ENCODE data around the gene UBAC2.

Gene UBAC2

DNA sequence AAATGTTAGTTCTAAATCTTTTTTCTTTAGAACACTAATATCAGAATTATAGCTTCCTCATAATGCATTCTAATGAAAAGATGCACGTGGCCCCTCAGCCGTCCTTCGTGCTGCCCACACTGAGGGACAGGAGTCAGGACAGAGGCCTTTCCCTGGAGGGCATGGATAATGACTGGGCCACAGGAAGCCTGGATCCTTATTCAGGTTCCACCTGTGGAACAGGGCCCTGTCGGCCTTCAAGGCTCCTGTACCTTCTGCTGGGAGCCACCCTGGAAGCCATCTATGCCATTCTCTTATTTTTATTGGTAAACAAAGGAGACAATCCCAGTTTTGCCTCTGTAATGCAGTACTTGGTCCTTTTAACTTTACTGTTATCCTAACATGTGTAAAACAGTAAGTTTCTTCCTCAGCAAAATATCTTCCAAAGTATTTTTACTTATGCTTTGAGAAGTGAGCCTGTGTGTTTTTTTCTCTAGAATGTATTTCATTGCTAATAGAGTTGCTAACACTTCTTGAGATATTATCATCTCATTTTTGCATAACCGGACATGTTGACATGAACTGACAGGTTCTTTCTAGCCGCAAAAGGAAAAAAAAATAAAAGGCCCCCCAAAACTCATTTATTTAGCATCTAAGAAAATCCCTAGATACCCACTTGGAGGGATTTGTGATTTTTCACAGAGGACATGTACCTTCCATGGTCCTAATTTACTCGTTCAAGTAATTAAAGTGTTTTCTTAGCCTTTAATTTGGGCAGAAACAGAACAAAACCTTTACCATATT is 100.6 kb downstream of the UBAC2 start:
- ATAC-seq (ENCODE audit: low read depth): no peak
- H3K4me3 ChIP-seq (ENCODE audit: severe bottlenecking): no peak overlapping the region
- no peaks in the 10 kb centered on the region for H3K27me3 ChIP-seq (ENCODE audit: insufficient read depth, poor library complexity, severe bottlenecking)
- DNase-seq (ENCODE audit: low spot score): no peak
- no peak overlapping the region for H3K27ac ChIP-seq (ENCODE audit: poor library complexity, severe bottlenecking)
- H3K9me3 ChIP-seq (ENCODE audit: severe bottlenecking): no peaks in the 10 kb centered on the region
- no peaks in the 10 kb centered on the region for H3K4me1 ChIP-seq (ENCODE audit: insufficient read depth, poor library complexity, severe bottlenecking)
- H3K36me3 ChIP-seq (ENCODE audit: low read depth): 0 out of 2 replicates have a peak, but pooled peaks cover 4% of the 10 kb centered on the region
- TF ChIP-seq, protein P1, sequence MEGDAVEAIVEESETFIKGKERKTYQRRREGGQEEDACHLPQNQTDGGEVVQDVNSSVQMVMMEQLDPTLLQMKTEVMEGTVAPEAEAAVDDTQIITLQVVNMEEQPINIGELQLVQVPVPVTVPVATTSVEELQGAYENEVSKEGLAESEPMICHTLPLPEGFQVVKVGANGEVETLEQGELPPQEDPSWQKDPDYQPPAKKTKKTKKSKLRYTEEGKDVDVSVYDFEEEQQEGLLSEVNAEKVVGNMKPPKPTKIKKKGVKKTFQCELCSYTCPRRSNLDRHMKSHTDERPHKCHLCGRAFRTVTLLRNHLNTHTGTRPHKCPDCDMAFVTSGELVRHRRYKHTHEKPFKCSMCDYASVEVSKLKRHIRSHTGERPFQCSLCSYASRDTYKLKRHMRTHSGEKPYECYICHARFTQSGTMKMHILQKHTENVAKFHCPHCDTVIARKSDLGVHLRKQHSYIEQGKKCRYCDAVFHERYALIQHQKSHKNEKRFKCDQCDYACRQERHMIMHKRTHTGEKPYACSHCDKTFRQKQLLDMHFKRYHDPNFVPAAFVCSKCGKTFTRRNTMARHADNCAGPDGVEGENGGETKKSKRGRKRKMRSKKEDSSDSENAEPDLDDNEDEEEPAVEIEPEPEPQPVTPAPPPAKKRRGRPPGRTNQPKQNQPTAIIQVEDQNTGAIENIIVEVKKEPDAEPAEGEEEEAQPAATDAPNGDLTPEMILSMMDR (IDR thresholded peaks at IDR 0.05; ENCODE audit: poor library complexity, severe bottlenecking): no peak

DNA sequence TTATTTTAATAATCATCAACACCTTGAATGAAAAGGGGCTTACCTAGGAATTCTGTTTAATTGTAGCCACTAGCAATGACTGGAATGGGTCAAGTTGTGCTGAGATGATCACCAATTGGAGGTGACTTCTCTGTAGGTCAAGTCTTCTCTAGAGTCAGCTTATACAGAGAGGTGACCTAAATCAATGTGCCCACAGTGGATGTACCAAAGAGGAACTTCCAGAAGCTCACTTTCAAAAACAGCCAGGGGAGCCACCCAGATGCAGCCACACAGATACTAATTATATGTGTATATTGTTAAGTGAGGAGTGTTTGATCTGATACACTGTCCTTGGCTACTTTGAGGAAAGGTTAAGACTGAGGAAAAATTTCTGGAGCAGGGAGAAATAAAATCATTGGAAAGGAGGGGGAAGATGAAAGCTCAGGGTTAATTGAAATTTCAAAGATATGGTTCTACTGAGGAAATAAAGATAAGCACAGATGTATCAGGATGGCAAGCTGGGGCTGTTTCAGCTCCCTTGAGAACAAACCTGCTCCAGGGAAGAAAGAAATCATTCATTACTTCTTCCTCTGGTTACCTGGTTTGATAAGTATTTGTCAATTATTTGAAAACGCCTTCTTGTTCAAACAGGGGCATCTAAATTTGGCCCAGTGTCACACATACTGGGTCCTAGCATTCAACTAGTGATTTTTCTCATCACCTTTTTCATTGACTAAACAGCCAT is 101.4 kb downstream of the UBAC2 start:
- Histone ChIP-seq H3K9me3 (ENCODE audit: severe bottlenecking) (no peaks in the 10 kb centered on the region), H3K36me3 (ENCODE audit: low read depth) (no peaks in the 10 kb centered on the region), H3K27ac (ENCODE audit: poor library complexity, severe bottlenecking) (no peak overlapping the region), H3K27me3 (ENCODE audit: insufficient read depth, poor library complexity, severe bottlenecking) (no peaks in the 10 kb centered on the region), H3K4me1 (ENCODE audit: insufficient read depth, poor library complexity, severe bottlenecking) (no peaks in the 10 kb centered on the region), H3K4me3 (ENCODE audit: severe bottlenecking) (no peak overlapping the region)
- TF ChIP-seq, protein P1 (IDR thresholded peaks at IDR 0.05; ENCODE audit: poor library complexity, severe bottlenecking): no peak
- ATAC-seq (ENCODE audit: low read depth) (no peak), DNase-seq (ENCODE audit: low spot score) (no peak)

DNA sequence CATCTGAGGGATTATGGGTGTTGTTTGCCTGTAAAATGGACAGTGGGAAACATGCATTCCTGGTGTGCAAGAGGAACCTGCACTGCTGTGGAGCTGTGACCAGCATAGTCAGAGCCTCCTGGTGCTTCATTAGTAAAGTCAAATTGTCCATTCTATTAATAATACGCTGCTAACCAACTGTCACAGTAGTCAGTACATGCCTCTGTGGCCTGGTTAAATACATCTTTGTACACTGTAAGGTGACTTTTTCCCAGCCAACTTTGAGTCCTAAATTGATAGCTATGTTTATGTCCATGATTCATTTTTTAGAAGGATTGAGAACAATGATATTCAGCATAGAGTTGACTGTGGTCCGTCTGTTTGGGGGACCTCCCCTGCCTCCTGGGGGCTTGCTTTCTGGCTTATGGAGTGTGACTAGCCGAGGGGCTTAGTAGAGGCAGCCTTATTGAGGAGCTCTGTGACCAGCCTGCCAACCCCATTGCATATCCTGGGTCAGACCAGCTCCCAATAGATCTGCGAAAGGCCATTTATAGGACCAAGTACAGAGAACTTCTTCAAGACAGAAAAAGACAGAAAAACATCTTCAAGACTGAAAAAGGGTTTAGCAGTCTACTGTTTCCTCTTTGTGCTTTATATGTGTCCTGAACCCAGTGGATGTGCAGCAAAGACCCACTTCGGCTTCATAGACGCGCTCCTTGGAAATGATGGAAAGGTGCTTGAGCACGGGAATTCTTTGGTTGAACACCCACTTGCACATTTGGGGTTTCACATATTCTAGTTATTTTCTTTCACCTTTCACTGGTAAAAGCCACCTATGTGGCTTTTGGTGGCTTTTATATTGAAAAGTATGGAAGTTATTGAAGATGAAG is 102.2 kb downstream of the UBAC2 start:
- H3K36me3 ChIP-seq (ENCODE audit: low read depth): no peaks in the 10 kb centered on the region
- DNase-seq (ENCODE audit: low spot score): no peak
- H3K9me3 ChIP-seq (ENCODE audit: severe bottlenecking): no peaks in the 10 kb centered on the region
- no peaks in the 10 kb centered on the region for H3K4me1 ChIP-seq (ENCODE audit: insufficient read depth, poor library complexity, severe bottlenecking)
- no peak overlapping the region for H3K4me3 ChIP-seq (ENCODE audit: severe bottlenecking)
- no peak overlapping the region for H3K27ac ChIP-seq (ENCODE audit: poor library complexity, severe bottlenecking)
- H3K27me3 ChIP-seq (ENCODE audit: insufficient read depth, poor library complexity, severe bottlenecking): no peaks in the 10 kb centered on the region
- no peak for ATAC-seq (ENCODE audit: low read depth)
- TF ChIP-seq, protein P1 (IDR thresholded peaks at IDR 0.05; ENCODE audit: poor library complexity, severe bottlenecking): no peak

DNA sequence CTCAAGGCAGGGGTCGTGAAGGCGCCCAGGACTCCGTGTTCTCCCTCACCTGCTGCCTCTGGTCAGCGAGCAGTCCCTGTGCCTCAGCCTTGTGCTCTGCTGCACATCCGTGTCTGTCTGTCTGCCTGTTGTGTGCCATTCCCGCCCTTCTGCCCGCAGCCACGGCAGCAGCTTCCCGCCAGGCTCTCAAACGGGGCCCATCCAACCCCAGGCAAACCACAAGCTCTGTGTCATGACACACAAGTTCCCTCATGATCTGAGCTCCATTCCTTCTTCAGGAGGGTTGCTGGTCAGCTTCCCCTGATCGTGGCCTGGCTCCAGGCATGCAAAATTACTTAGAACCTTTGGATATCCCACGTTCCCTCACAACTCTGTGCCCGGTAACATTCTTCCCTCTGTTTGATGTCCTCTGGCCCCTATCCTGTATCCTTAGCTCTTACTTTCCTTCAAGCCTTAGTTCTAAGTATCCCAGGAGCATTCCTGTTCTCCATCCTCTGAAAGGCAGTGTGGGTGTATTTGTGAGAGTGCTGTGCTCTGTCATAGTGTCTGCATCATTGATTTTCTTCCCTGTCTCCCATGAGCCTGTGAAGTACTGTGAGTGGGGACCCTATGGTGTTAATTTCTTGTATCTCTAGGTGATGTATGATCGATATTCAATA is 103.3 kb downstream of the UBAC2 start:
- Histone ChIP-seq H3K27ac (ENCODE audit: poor library complexity, severe bottlenecking) (no peak overlapping the region), H3K9me3 (ENCODE audit: severe bottlenecking) (no peaks in the 10 kb centered on the region), H3K4me1 (ENCODE audit: insufficient read depth, poor library complexity, severe bottlenecking) (peaks cover 2% of the 10 kb centered on the region), H3K27me3 (ENCODE audit: insufficient read depth, poor library complexity, severe bottlenecking) (no peaks in the 10 kb centered on the region), H3K4me3 (ENCODE audit: severe bottlenecking) (no peak overlapping the region), H3K36me3 (ENCODE audit: low read depth) (no peaks in the 10 kb centered on the region)
- TF ChIP-seq, protein P1 (IDR thresholded peaks at IDR 0.05; ENCODE audit: poor library complexity, severe bottlenecking): no peak
- no peak for DNase-seq (ENCODE audit: low spot score)
- ATAC-seq (ENCODE audit: low read depth): no peak
